Left forelimb (tissue), 1 donor: Measurements from ENCODE around the gene KIF21B.
"Not testable (repeated sequence)": the region's sequence is repeated elsewhere in the genome, so short reads cannot be mapped to it uniquely, and the experiment has no call there.

Source experiments
- DNase-seq: peaks from one replicate; pipeline ENCODE4 v3.0.0-alpha.2; 2018; ENCODE audit warnings: low spot score

The KIF21B gene

GRCh38 chr1:200971428-200971903 is 52.0 kb downstream of the KIF21B start:
- no peak for DNase-seq

- no peak for DNase-seq
Measured at GRCh38 chr1:200970771-200971427, 52.6 kb downstream of the KIF21B start.

GRCh38 chr1:200969726-200970561 is 53.6 kb downstream of the KIF21B start:
- DNase-seq: no peak

GRCh38 chr1:200968469-200969410 is 54.8 kb downstream of the KIF21B start:
- DNase-seq: no peak

GRCh38 chr1:200967693-200968468 is 55.6 kb downstream of the KIF21B start:
- DNase-seq: no peak

- DNase-seq: no peak
Measured at GRCh38 chr1:200966934-200967333, 56.6 kb downstream of the KIF21B start.

GRCh38 chr1:200965111-200965805 is 58.3 kb downstream of the KIF21B start:
- peak; percentile 58 for DNase-seq

- not testable (repeated sequence) for DNase-seq
Measured at GRCh38 chr1:200963888-200964287, 59.6 kb downstream of the KIF21B start.

GRCh38 chr1:200963076-200963475 is 60.4 kb downstream of the KIF21B start:
- peak; percentile 5 for DNase-seq

GRCh38 chr1:200962631-200963030 is 60.9 kb downstream of the KIF21B start:
- DNase-seq: peak; percentile 42

- DNase-seq: not testable (repeated sequence)
Measured at GRCh38 chr1:200962151-200962550, 61.4 kb downstream of the KIF21B start.

- DNase-seq: no peak
Measured at GRCh38 chr1:200960948-200961340, 62.6 kb downstream of the KIF21B start.

GRCh38 chr1:200960236-200960947 is 63.1 kb downstream of the KIF21B start:
- DNase-seq: no peak

GRCh38 chr1:200959411-200959921 is 64.0 kb downstream of the KIF21B start:
- no peak for DNase-seq

- DNase-seq: no peak
Measured at GRCh38 chr1:200958597-200958996, 64.9 kb downstream of the KIF21B start.

GRCh38 chr1:200954434-200954833 is 69.1 kb downstream of the KIF21B start:
- DNase-seq: no peak

GRCh38 chr1:200951016-200951415 is 72.5 kb downstream of the KIF21B start:
- no peak for DNase-seq

GRCh38 chr1:200949626-200950025 is 73.9 kb downstream of the KIF21B start:
- DNase-seq: no peak

- DNase-seq: no peak
Measured at GRCh38 chr1:200947059-200947566, 76.4 kb downstream of the KIF21B start.

- DNase-seq: no peak
Measured at GRCh38 chr1:200945111-200945510, 78.4 kb downstream of the KIF21B start.
